ENCODE data around the gene DOP1B.
A peak's percentile ranks its signal among the peaks of the same experiment; 100 is the strongest.
"Not testable (repeated sequence)": the region's sequence is repeated elsewhere in the genome, so short reads cannot be mapped to it uniquely, and the experiment has no call there.

Gene DOP1B

GRCh38 chr21:36199021-36199420 is 42.4 kb downstream of the DOP1B start:
- no peak for DNase-seq (ENCODE audit: low read depth, low spot score)
- no peak overlapping the region for H3K27ac ChIP-seq

GRCh38 chr21:36199575-36199974 is 43.0 kb downstream of the DOP1B start:
- not testable (repeated sequence) for DNase-seq (ENCODE audit: low read depth, low spot score); H3K27ac ChIP-seq

GRCh38 chr21:36200081-36200561 is 43.5 kb downstream of the DOP1B start:
- H3K27ac ChIP-seq, result no peak overlapping the region
- DNase-seq (ENCODE audit: low read depth, low spot score), result no peak

GRCh38 chr21:36202726-36203602 is 46.3 kb downstream of the DOP1B start:
- no peak for DNase-seq (ENCODE audit: low read depth, low spot score)
- peak overlapping the region; percentile 85 for H3K27ac ChIP-seq

- peak overlapping the region; percentile 85 for H3K27ac ChIP-seq
Observed at GRCh38 chr21:36203603-36203889, 46.9 kb downstream of the DOP1B start.

GRCh38 chr21:36204980-36205379 is 48.4 kb downstream of the DOP1B start:
- no peak for DNase-seq (ENCODE audit: low read depth, low spot score)
- no peak overlapping the region for H3K27ac ChIP-seq

More at GRCh38 chr21:36203603-36203889, 46.9 kb downstream of the DOP1B start:
- DNase-seq (ENCODE audit: low read depth, low spot score), result peak; percentile 69

GRCh38 chr21:36205962-36206361 is 49.3 kb downstream of the DOP1B start:
- DNase-seq (ENCODE audit: low read depth, low spot score), result no peak
- H3K27ac ChIP-seq, result no peak overlapping the region
